Psoas muscle (tissue), 8 donors: ENCODE measurements around the gene TBC1D17. TPM values are rescaled to one million over a fixed set of nuclear protein-coding genes. Genes with fewer than 3 reads are reported as not detected.

ENCODE experiments used
- ATAC-seq, 4 donors: fragments of 200-7000 bp; cut with Tn5 transposase; one replicate each; pipeline ENCODE4 v1.9.1; 2020; ENCODE audit warnings: moderate library complexity in 3 of 4, mild to moderate bottlenecking in 2 of 4
- DNase-seq, 2 donors: peaks; one replicate each; pipeline ENCODE4 v3.0.0-alpha.2; 2020
- H3K27ac ChIP-seq: fragments of 200-600 bp; one replicate; pipeline ENCODE4 v1.8.0; 2022
- H3K27me3 ChIP-seq, 3 donors: fragments of 200-600 bp in 1 of 3; one replicate each; pipeline versions ENCODE4 v1.6.1 to v1.8.0; 2013 to 2022; ENCODE audit warnings: low read length in 2 of 3, mild to moderate bottlenecking in 2 of 3, moderate library complexity in 1 of 3; ENCODE audit not compliant: insufficient read depth in 3 of 3
- H3K36me3 ChIP-seq, 2 donors: fragments of 200-600 bp in 1 of 2; one replicate each; pipeline versions ENCODE4 v1.6.1 to v1.8.0; 2013 to 2022; ENCODE audit warnings: low read depth in 1 of 2, mild to moderate bottlenecking in 1 of 2, moderate library complexity in 1 of 2; ENCODE audit not compliant: insufficient read depth in 1 of 2
- H3K4me1 ChIP-seq: fragments of 200-600 bp; one replicate; pipeline ENCODE4 v1.8.0; 2022
- H3K4me3 ChIP-seq: fragments of 200-600 bp; one replicate; pipeline ENCODE4 v1.8.0; 2022; ENCODE audit warnings: mild to moderate bottlenecking
- H3K9me3 ChIP-seq: fragments of 200-600 bp; one replicate; pipeline ENCODE4 v1.8.0; 2022
- CTCF ChIP-seq: fragments of 200-600 bp; IDR thresholded peaks from one replicate; pipeline ENCODE4 v1.8.0; 2022; ENCODE audit warnings: antibody characterized with exemption
- WGBS, 3 donors: extraction: QIAGEN DNeasy Blood & Tissue Kit; methylation state at CpG; one replicate each; pipeline versions ENCODE4 v1.1.6 to v1.1.7; 2013; 5-methylcytosine and 5-hydroxymethylcytosine counted together
- intact Hi-C, 2 donors: fragments of 100-400 bp; cut with DNase I; formaldehyde crosslinking; loops; one replicate each; pipeline versions ENCODE4 v1.11.0 to v1.14.2; 2022
- polyA plus RNA-seq, 3 donors: library from polyadenylated mRNA; stranded (reverse); fragments of 200-250 nt; gene quantifications; one replicate each; pipeline ENCODE4 v1.2.3, GENCODE V29; 2013
- total RNA-seq, 4 donors: library from RNA; stranded (reverse); fragmentation: NEBNext Ultra II Directional in 2 of 4; extraction: Animal tissue kit (Norgen Biotek cat#: 25700) in 2 of 4; gene quantifications; one replicate each; pipeline versions ENCODE4 v1.2.1 to v1.2.4, GENCODE V29; 2021 to 2023
- donor health status: healthy with polysubstance abuse.
- donor health status: DM: no; HTN: no; CAD: no; lungs with moderate emphysema.
- donor health status: Bipolar disorder and iron deficiency.
- donor health status: healthy.
- donor health status: DM: yes; HTN: yes; CAD: no.
- donor health status: DM: no; HTN: no; CAD: no.
- donor health status: DM: no; HTN: no; CAD: no.
- donor health status: DM: yes; HTN: yes; CAD: no.

TBC1D17 gene
- total and polyA plus RNA-seq, 7 donors, result 36.3 to 107 (median 81.8) TPM

DNA sequence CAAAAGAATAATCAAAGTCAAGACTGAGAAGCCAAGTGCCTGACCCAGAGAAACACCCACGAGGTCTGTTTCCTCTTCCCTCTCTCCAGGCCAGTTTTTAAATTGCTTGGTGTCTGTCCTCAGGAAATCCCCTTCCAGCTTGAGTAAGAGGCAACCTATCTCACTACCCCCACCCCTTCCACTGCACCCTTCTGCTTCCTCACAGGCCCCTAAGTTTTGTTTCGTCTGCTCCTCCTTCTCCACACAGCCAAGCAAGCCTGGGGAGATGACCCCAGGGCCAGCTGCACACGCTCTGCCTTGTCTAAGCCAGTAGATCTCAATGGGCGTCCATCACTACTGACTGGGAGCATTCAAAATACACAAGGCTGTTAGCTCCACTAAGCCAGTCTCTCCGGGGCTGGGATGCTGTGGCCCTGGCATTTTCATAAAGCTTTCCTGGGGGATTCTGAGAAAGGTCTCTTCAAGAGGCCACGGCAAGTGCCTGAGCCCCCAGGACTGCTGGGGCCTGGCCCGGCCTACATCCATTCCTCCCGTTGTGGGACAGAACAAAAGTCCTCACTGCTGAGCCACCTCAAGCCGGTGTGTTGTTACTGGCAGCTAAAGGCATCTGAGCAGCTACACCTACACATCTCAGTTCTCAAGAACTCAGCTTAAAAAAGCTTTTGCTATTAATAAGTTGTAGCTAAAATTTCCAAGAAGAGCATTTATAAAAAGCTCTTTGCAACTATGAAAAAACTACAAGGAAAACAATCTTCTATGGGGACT lies 34.1 kb downstream of the TBC1D17 start:
- Histone ChIP-seq H3K9me3 (no peaks in the 10 kb centered on the region), H3K4me3 (no peak overlapping the region), H3K36me3 (peaks cover 0 to 75% of the 10 kb centered on the region in 2 donors), H3K27me3 (no peaks in the 10 kb centered on the region), H3K4me1 (no peaks in the 10 kb centered on the region), H3K27ac (no peak overlapping the region)
- DNase-seq, result no peak
- ATAC-seq, result no peak
- 67 to 70% (median 69%) methylated on average over 9 of the region's 9 CpGs for WGBS, 3 donors
- TF ChIP-seq CTCF, result no peak
- intact Hi-C loops, result no loop called here

DNA sequence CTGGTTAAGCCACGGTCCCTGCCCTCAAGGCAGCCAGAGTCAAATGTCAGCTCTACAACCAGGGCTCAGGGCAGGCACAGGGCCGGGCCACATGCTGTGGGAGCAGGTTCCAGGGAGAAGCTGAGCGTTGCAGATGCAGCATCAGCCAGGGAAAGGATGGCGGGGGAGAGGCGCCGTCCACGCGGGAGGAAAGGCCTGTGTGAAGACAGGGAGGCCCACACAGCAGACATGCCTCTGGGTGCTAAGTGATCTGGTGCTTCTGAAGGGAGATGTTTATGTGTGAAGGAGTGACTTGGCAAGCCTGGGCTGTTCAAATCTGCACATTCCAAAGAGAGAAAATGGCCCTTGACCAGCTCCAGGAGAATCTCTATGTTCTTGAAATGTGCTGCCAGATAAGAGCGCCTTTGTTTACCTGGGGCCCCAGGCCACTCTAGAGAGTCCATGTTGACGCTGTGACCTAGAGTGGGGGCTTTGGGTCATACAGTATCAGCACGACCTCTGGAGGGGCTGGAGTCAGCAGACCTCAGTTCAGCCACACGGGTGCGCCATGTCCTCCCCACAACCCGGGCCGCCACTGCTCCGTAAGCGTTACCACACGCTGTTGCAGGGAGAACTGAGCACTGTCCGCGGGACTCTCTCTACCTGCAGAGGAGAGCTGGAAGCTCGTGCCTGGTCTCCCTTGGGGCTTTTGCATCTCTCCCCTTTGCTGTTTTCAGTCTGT lies 35.6 kb downstream of the TBC1D17 start:
- Histone ChIP-seq H3K9me3 (no peaks in the 10 kb centered on the region), H3K27ac (no peak overlapping the region), H3K4me3 (no peak overlapping the region), H3K4me1 (no peaks in the 10 kb centered on the region), H3K36me3 (peaks cover 0 to 71% of the 10 kb centered on the region in 2 donors), H3K27me3 (no peaks in the 10 kb centered on the region)
- DNase-seq (no peak), ATAC-seq (no peak)
- WGBS, 3 donors, result 85 to 87% (median 86%) methylated on average over 20 to 21 of the region's 21 CpGs
- intact Hi-C loops, result no loop called here
- no peak for TF ChIP-seq CTCF

DNA sequence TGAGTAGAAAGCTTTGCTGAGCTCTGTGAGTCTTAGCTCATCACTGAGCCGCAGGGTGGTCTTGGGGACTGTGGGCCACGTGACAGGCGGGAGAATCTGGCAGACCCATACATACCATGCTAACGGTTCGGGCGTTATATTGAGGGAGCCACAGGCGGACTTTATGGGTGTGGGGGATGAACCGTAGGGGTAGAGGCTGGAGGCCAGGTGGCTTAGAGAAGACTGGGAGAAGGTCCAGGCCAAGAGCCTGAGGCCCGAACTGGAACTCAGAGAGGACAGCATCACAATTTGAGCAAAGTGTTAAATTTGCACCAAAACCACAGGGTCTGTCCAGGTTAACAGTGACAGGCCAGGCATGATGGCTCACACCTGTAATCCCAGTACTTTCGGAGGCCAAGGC lies 36.2 kb downstream of the TBC1D17 start:
- H3K4me1 ChIP-seq, result no peaks in the 10 kb centered on the region
- TF ChIP-seq CTCF, result no peak

GRCh38 chr19:49915271-49915670 lies 37.8 kb downstream of the TBC1D17 start:
- no peak for TF ChIP-seq CTCF
- no peaks in the 10 kb centered on the region for H3K27me3 ChIP-seq
- ATAC-seq (no peak), DNase-seq (no peak)
- no peak overlapping the region for H3K27ac ChIP-seq
- H3K36me3 ChIP-seq, result peaks cover 0 to 58% of the 10 kb centered on the region in 2 donors
- H3K4me3 ChIP-seq, result no peak overlapping the region
- H3K9me3 ChIP-seq, result no peaks in the 10 kb centered on the region
- no peaks in the 10 kb centered on the region for H3K4me1 ChIP-seq
- WGBS, 3 donors, result 97 to 99% (median 97%) methylated on average over 6 of the region's 6 CpGs
- intact Hi-C loops, result no loop called here

More for the DNA sequence above, 36.2 kb downstream of the TBC1D17 start:
- Histone ChIP-seq H3K27me3 (no peaks in the 10 kb centered on the region), H3K9me3 (no peaks in the 10 kb centered on the region), H3K27ac (no peak overlapping the region), H3K36me3 (peaks cover 0 to 69% of the 10 kb centered on the region in 2 donors), H3K4me3 (no peak overlapping the region)
- intact Hi-C loops, result no loop called here
- DNase-seq (no peak), ATAC-seq (no peak)
- WGBS, 3 donors, result 79 to 81% (median 80%) methylated on average over 10 of the region's 10 CpGs
